HG02642 (cell line): ENCODE results near the gene PDE9A.
"Not testable (repeated sequence)": the region's sequence is repeated elsewhere in the genome, so short reads cannot be mapped to it uniquely, and the experiment has no call there.

Source experiments
- ATAC-seq: cut with Tn5 transposase; IDR thresholded peaks from one replicate; pipeline ENCODE4 v1.9.1; 2021; ENCODE audit warnings: mild to moderate bottlenecking; ENCODE audit not compliant: unreplicated experiment, poor library complexity

Gene PDE9A

GRCh38 chr21:42703136-42703908 lies 49.9 kb downstream of the PDE9A start:
- no peak for ATAC-seq

- no peak for ATAC-seq
Observed at GRCh38 chr21:42703965-42704364, 50.5 kb downstream of the PDE9A start.

- ATAC-seq = no peak
Observed at GRCh38 chr21:42704861-42705260, 51.4 kb downstream of the PDE9A start.

GRCh38 chr21:42705346-42705745 lies 51.9 kb downstream of the PDE9A start:
- ATAC-seq = no peak

- no peak for ATAC-seq
Observed at GRCh38 chr21:42705746-42706374, 52.4 kb downstream of the PDE9A start.

GRCh38 chr21:42706765-42707164 lies 53.3 kb downstream of the PDE9A start:
- no peak for ATAC-seq

GRCh38 chr21:42707207-42707830 lies 53.9 kb downstream of the PDE9A start:
- no peak for ATAC-seq

GRCh38 chr21:42708107-42708506 lies 54.7 kb downstream of the PDE9A start:
- ATAC-seq = no peak

GRCh38 chr21:42708916-42709315 lies 55.5 kb downstream of the PDE9A start:
- not testable (repeated sequence) for ATAC-seq

GRCh38 chr21:42711667-42712066 lies 58.2 kb downstream of the PDE9A start:
- ATAC-seq = no peak

- ATAC-seq = not testable (repeated sequence)
Observed at GRCh38 chr21:42715427-42715826, 62.0 kb downstream of the PDE9A start.

GRCh38 chr21:42716074-42716473 lies 62.7 kb downstream of the PDE9A start:
- ATAC-seq = no peak

GRCh38 chr21:42720484-42720883 lies 67.1 kb downstream of the PDE9A start:
- not testable (repeated sequence) for ATAC-seq

- ATAC-seq = no peak
Observed at GRCh38 chr21:42721341-42721824, 68.0 kb downstream of the PDE9A start.

- no peak for ATAC-seq
Observed at GRCh38 chr21:42722153-42722552, 68.7 kb downstream of the PDE9A start.

- ATAC-seq = no peak
Observed at GRCh38 chr21:42722808-42723473, 69.5 kb downstream of the PDE9A start.

GRCh38 chr21:42724226-42724920 lies 71.0 kb downstream of the PDE9A start:
- no peak for ATAC-seq

- no peak for ATAC-seq
Observed at GRCh38 chr21:42725416-42725930, 72.1 kb downstream of the PDE9A start.

GRCh38 chr21:42731264-42732032 lies 78.0 kb downstream of the PDE9A start:
- ATAC-seq = no peak
